ENCODE data around the gene PFDN5.
"Not testable (repeated sequence)": the region's sequence is repeated elsewhere in the genome, so short reads cannot be mapped to it uniquely, and the experiment has no call there.

The PFDN5 gene

DNA sequence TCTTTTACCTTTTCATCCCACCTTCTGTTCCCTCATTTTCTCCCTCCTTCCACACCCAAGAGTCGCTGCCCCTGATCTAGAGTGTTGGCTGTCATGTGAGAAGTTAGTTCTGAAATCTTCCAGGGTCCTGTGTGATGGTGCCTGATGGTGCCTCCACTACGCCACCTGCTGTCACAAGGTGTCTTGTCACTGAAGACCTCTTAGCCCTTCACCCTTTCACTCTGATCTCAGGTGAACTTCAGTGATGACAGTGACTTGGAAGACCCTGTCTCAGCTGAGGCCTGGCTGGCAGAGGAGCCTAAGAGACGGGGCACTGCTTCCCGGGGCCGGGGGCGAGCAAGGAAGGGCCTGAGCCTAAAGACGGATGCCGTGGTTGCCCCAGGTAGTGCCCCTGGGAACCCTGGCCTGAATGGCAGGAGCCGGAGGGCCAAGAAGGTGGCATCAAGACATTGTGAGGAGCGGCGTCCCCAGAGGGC is 7.6 kb upstream of the PFDN5 start:
- no peak for DNase-seq

DNA sequence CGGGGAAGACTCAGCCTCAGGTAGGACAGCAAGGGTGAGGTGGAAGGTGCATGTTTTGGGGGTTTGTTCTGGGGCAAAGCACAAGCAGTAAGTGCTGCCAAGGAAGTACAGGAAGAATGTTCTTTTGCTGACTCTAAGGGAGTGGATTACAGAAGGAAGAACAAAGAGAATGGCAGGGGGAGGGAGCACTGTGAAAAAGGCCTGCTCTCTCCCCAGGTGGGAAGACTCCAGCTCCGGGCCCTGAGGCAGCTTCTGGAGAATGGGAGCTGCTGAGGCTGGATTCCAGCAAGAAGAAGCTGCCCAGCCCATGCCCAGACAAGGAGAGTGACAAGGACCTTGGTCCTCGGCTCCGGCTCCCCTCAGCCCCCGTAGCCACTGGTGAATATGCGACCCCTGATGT is 7.0 kb upstream of the PFDN5 start:
- DNase-seq, result no peak

GRCh38 chr12:53289891-53290290 is 5.5 kb upstream of the PFDN5 start:
- DNase-seq, result no peak

DNA sequence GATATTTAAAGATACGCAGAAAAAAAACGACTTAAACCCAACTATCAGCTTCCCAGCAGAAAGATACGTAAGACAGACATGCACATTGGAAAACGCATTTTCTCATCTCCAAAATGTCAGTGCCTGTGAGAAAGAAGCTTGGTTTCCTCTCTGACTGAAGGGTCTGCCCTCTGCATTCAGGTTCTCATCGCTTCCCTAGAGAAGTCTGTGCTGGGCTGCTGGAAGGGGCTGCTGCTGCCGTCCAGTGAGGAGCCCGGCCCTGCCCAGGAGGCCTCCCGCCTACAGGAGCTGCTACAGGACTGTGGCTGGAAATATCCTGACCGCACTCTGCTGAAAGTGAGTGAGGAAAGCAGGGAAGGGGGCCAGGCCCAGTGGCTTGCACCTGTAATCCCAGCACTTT is 4.7 kb upstream of the PFDN5 start:
- no peak for DNase-seq

- DNase-seq, result peak; percentile 92
These were observed 2.9 kb upstream of the PFDN5 start for GRCh38 chr12:53292426-53292825.

DNA sequence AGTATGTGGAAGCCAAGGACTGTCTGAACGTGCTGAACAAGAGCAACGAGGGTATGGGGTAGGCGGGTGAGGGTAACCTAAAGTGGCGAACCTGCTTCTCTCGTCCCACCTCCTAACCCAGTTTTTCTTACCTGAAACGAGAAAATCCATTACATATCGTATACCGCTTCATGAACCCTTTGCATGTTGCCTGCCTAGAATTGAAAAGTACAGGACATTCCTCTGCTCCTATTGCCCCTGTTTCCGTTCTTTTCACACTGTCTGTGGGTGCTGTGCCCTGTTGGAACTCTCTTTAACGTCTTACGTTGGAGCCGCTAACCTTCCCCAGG is 513 bp downstream of the PFDN5 start:
- no peak for DNase-seq

DNA sequence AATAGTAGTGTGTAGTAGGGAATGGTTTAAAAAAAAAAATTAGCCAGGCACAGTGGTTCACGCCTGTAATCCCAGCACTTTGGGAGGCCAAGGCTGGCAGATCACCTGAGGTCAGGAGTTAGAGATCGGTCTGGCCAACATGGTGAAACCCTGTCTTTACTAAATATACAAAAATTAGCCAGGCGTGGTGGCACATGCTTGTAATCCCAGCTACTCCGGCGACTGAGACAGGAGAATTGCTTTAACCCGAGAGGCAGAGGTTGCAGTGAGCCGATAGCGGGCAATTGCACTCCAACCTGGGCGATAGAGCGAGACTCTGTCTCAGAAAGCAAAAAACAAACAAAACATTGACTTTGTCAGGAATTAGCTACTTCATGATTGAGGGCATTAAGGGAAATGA is 1.8 kb downstream of the PFDN5 start:
- not testable (repeated sequence) for DNase-seq

DNA sequence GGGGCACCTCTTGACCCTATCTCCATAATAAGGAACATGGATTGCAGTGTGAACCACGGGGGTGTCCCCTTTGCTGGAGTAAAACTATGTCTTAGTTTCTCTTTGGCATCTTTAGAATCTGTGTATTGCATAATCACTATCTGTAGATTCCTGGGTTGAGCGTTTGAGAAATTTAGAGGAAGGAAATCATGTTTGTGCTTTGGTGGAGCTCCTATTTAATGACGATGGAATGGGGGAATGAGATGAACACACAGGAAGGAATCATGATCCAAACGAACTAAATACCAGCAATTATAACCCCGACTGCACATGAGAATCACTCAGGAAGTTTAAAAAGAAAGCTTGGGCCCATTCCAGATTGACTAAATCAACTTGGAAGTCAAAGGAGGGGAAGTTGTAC is 2.8 kb downstream of the PFDN5 start:
- DNase-seq, result no peak

DNA sequence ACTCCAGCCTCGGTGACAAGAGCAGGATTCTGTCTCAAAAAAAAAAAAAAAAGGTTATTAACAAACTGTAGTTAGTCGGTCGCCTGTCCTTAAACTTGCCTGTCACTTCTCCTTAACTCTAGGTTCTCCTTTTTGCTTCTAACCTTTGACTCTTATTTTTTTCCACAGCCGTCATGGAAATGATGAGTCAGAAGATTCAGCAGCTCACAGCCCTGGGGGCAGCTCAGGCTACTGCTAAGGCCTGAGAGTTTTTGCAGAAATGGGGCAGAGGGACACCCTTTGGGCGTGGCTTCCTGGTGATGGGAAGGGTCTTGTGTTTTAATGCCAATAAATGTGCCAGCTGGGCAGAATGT is 3.7 kb downstream of the PFDN5 start:
- no peak for DNase-seq

- peak; percentile 94 for DNase-seq
These were observed 4.3 kb downstream of the PFDN5 start, which contains the start of gene MYG1 for GRCh38 chr12:53299454-53300180. TSS of gene MYG1 (plus strand) at chr12:53299695. CDS start at chr12:53299738, 43 bp downstream.

DNA sequence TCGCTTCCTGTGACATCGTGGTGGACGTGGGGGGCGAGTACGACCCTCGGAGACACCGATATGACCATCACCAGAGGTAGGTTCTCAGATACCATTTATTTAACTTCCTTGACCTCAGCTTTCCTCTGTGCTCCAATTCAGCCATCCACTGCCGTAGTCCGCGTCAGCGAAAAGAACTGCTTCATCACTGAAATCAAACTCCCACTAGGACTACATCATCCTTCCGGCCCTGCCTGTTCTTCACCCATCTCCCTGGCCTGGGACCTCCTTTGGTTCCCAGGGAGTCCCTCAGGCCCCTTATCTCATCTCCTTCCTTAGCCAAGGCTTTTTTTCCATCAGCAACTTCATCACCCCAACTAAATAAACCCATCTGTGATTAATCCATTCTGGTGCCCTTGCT is 4.8 kb downstream of the PFDN5 start:
- DNase-seq, result no peak

DNA sequence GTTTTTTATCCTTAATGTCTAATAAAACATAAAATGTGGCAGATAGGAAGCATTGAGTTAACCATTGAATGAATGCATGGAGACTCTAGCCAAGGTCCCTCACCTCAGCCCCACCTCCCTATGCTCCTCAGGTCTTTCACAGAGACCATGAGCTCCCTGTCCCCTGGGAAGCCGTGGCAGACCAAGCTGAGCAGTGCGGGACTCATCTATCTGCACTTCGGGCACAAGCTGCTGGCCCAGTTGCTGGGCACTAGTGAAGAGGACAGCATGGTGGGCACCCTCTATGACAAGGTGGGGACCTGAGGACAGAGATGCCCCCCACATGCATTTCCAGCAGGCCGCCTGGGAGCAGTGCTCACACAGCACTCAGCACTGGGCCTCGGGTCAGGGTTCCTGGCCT is 7.6 kb downstream of the PFDN5 start:
- DNase-seq, result no peak

DNA sequence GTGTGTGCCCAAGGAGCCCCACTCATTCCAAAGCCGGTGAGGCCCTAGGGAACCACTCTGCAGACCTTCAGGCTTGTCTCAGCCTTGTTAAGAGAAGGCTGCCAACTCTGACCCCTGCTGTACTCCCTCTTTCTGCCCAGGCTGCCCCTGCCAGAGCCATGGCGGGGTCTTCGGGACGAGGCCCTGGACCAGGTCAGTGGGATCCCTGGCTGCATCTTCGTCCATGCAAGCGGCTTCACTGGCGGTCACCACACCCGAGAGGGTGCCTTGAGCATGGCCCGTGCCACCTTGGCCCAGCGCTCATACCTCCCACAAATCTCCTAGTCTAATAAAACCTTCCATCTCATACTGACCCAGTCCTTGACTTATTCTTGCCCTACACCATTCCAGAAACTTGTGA is 11.5 kb downstream of the PFDN5 start:
- DNase-seq, result no peak

DNA sequence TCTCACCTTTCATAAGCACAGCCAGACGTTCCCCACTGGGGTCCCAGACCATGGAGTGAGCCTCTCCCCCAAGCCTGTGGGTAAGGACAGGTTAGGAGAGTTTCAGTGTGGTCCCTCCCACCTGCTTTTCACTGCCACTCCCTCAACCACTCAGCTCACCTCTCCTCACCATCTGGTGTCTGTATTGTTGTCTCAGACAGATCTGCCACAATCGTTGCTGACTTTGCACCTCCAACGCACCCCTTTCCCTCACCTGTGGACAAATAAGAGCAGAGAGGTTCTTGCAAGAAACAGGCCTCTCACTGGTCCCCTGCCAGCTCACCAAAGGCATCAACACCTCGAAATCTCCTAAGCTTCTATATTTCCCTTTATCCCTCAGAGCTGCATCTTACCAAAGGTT is 12.9 kb downstream of the PFDN5 start:
- DNase-seq, result no peak

DNA sequence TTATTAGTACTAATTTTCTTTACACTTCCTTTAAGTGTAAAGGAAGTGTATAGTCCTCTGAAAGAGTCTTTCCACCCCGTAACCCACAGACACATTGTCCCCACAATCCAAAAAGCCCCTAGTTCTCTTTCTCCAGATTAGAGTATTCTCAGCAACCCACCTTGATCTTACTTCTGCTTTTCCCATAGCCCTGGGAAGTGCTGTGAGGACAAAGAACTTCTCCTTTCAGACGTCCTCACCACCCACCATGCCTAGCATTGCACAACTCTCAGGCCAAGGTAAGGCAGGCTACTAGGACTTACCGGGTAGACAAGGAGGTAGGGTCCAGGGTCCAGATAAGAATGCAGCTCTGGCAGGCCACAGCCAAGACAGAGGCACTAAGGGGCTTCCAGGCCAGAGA is 18.7 kb downstream of the PFDN5 start:
- no peak for DNase-seq

- no peak for DNase-seq
These were observed 25.2 kb downstream of the PFDN5 start for GRCh38 chr12:53320352-53321195.

GRCh38 chr12:53324113-53324778 is 28.9 kb downstream of the PFDN5 start:
- DNase-seq, result no peak

DNA sequence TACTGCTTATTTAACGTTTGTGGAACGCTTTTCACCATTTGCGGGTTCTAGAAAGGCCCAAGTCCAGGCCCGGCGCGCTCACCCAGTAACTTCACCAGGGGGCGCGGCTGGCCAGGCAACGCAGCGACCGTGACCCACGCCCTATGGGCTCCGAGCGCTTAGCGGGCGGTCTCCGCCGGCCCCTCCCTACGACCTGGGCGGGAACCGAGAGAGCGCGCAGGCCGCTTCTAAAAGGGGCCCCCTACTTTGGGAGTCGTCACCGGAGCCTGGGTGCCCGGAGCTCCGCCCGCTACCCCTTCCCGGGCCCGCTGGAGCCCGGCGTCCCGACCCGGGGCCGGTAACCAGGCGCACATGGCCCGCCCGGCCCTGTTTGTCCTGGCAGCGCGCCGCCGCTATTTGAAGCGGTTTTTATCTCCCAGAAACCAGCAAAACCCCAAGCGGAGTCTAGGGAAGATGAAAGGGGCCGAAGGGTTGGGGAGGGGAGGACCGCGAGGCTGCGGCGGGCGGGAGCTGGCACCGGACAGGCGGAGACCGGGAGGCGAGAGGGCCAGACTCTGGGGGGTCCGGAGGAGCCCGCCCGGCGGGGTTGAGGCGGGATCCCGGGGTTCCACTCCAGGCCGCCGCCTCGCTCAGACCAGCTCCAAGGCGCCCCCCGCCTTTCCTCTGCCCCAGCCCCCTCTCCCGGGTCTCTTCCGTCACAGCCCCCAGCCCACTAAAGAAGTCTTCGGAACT is 29.6 kb downstream of the PFDN5 start:
- DNase-seq, result peak; percentile 88

DNA sequence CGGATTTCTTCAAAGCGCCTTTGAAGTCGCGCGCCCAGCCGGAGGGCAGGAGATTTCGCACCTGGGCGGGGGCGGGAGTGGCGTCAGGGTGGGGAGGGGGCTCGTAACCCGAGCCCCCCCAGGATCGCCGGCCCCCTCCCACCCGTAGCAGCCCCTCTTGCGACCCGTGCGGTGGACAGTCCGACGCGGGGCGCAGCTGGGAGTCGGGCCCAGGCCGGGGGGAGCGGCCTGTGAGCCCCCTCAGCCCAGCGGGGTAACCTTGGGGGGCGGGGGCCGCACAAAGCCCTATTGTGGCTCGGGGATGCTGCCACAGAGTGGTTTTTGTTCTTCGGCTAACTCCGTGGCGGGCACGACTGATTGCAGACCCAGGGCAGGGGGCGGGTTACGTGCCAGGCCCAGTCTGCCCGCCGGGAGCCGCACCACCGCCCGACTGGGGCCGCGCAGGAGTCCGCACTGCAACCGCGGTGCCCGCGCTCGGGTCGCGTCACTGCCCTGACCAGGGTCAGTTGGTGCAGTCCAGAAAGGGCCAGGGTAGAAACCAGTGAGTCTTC is 30.2 kb downstream of the PFDN5 start:
- DNase-seq, result no peak

DNA sequence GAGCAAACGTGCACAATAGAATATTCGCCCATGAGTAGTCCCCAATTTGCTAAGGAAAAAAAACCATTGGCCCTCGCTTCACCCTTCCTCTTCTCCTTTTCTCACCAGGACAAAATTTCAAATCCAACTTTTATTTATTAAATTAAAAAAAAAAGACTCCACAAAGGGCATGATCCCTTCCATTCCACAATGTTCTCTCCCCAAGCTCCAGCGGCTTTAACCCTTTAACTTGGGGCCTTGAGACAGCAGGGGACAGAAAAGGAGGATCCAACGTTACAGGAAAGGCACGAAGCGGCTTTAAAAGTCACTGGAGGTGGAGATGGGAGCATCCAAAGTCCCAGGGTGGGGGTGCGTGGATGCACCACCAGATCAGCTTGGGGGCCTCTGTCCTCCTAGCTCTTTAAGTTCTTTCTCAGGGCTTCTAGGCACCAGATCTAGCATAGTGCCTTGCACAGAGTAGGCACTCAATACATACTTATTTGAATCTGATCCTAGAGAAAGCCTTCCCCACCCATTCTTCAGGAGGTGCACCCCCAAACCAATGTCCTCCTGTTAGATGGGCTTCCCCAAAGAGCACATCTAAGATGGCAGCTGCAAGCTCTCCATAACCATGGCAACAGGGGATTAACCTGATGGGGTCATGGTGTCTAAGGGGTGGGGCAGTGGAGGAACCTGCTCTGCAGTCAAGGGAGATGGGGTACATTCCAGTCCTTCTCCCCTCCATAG is 31.3 kb downstream of the PFDN5 start:
- DNase-seq, result no peak

DNA sequence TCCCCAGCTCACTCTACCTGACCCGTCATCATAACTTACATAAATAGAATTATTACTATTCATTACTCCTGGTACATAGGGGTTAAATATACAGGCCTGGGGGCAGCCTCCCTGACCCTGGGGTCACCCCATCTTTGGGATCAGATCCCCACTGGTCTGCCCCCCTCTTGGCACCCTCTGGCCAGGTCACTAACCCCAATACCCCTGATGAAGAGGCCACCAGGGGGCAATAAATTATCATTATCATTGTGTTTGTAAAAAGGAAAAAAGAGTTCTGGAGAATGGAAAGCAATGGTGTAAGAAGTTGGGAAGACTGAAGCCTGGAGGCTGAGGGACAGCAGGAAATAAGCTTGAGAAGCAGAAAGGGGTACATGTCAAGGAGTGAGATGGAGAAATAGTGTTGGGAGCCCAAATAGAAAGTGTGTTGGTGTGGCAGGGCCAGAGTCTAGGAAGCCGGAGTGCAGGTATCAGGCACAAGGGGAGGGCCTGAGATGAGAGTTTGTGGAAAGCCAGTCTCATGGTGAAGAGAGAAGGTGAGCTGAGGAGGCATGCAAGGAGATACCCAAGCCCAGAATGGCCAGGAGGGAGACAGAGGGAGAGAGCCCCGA is 32.2 kb downstream of the PFDN5 start:
- no peak for DNase-seq

DNA sequence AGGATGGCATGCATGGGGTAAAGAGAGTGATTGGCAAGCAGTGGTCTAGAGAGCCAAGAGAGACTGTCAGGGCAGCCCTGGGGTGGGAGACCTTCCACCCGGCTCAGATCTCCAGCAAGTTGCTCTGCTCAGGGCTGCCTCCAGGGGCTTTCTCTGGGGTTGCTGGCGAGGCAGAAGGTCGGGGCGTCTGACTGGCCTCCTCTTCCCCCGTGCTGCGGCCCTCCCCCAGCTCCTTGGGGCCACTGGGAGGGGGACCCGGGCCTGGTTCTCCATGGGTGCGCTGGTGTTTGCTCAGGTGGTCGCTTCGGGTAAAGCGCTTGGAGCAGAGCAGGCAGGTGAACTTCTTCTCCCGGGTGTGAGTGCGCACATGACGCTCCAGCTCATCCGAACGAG is 32.7 kb downstream of the PFDN5 start:
- no peak for DNase-seq
